DOHH2 (cell line): ENCODE data around the gene EPPIN.

ENCODE experiments used
- H3F3A ChIP-seq: fragments of 200-600 bp; sonication (generic), shearing (Covaris generic); 2 replicates; pipeline ENCODE4 v1.6.0; 2016; ENCODE audit warnings: antibody characterized with exemption, mild to moderate bottlenecking; ENCODE audit not compliant: control insufficient read depth, insufficient read depth
- H3K27ac ChIP-seq: fragments of 200-600 bp; sonication (generic); 2 replicates; pipeline ENCODE4 v1.5.1; 2014; ENCODE audit warnings: low read depth, mild to moderate bottlenecking, low read length, moderate library complexity
- H3K27me3 ChIP-seq: fragments of 200-600 bp; sonication (generic); 2 replicates; pipeline ENCODE4 v1.6.1; 2014; ENCODE audit warnings: mild to moderate bottlenecking, low read length, mixed read lengths; ENCODE audit not compliant: control insufficient read depth
- H3K36me3 ChIP-seq: fragments of 200-600 bp; sonication (generic); 2 replicates; pipeline ENCODE4 v1.6.1; 2014; ENCODE audit warnings: mild to moderate bottlenecking, low read length, moderate library complexity, mixed read lengths; ENCODE audit not compliant: control insufficient read depth
- H3K4me1 ChIP-seq: fragments of 200-600 bp; sonication (generic); 2 replicates; pipeline ENCODE4 v1.6.1; 2014; ENCODE audit warnings: mild to moderate bottlenecking, low read length, mixed read lengths; ENCODE audit not compliant: control insufficient read depth
- H3K4me2 ChIP-seq: fragments of 200-600 bp; sonication (generic); 2 replicates; pipeline ENCODE4 v1.6.0; 2014; ENCODE audit warnings: mild to moderate bottlenecking, low read length, moderate library complexity
- H3K4me3 ChIP-seq: fragments of 200-600 bp; sonication (generic); 2 replicates; pipeline ENCODE4 v1.5.1; 2014; ENCODE audit warnings: mild to moderate bottlenecking, low read length, mixed read lengths
- H3K79me2 ChIP-seq: fragments of 200-600 bp; sonication (generic); 2 replicates; pipeline ENCODE4 v1.6.1; 2014; ENCODE audit warnings: mild to moderate bottlenecking, low read length, mixed read lengths; ENCODE audit not compliant: control insufficient read depth
- H3K9me2 ChIP-seq: fragments of 200-600 bp; sonication (generic); replicated peaks from 2 replicates; pipeline ENCODE4 v1.6.1; 2014; ENCODE audit warnings: mild to moderate bottlenecking, low read length, mixed read lengths; ENCODE audit not compliant: control insufficient read depth
- H3K9me3 ChIP-seq: fragments of 200-600 bp; sonication (generic); 2 replicates; pipeline ENCODE4 v1.6.1; 2014; ENCODE audit warnings: antibody characterized with exemption, low read length, mixed read lengths; ENCODE audit not compliant: control insufficient read depth, insufficient read depth
- H4K20me1 ChIP-seq: fragments of 200-600 bp; sonication (generic); 2 replicates; pipeline ENCODE4 v1.6.0; 2014; ENCODE audit warnings: low read depth, mild to moderate bottlenecking, antibody characterized with exemption, low read length, moderate library complexity; ENCODE audit not compliant: control insufficient read depth, insufficient read depth
- CTCF ChIP-seq: fragments of 200-600 bp; sonication (generic); IDR thresholded peaks from one replicate; pipeline ENCODE4 v1.5.1; 2014; ENCODE audit warnings: antibody characterized with exemption, mild to moderate bottlenecking, low read depth, low read length; ENCODE audit not compliant: poor library complexity, severe bottlenecking
- EZH2phosphoT487 ChIP-seq: fragments of 200-600 bp; sonication (generic); IDR thresholded peaks from 2 replicates; pipeline ENCODE4 v1.6.1; 2017; ENCODE audit warnings: borderline replicate concordance, mild to moderate bottlenecking, antibody characterized with exemption, low read length, moderate library complexity, mixed read lengths

EPPIN gene

GRCh38 chr20:45509091-45509490 is 38.1 kb downstream of the EPPIN start:
- no peaks in the 10 kb centered on the region for H3K79me2 ChIP-seq
- H3K27me3 ChIP-seq = 0 out of 2 replicates have a peak, but pooled peaks cover 7% of the 10 kb centered on the region
- TF ChIP-seq EZH2phosphoT487 = no peak
- TF ChIP-seq CTCF = no peak

GRCh38 chr20:45508068-45508886 is 38.9 kb downstream of the EPPIN start:
- Histone ChIP-seq H3K4me1 (no peaks in the 10 kb centered on the region), H3K4me3 (no peak overlapping the region), H3K79me2 (no peaks in the 10 kb centered on the region), H4K20me1 (no peaks in the 10 kb centered on the region), H3F3A (no peaks in the 10 kb centered on the region), H3K36me3 (no peaks in the 10 kb centered on the region), H3K4me2 (no peak overlapping the region), H3K27me3 (0 out of 2 replicates have a peak, but pooled peaks cover 7% of the 10 kb centered on the region), H3K27ac (no peak overlapping the region), H3K9me2 (no peaks in the 10 kb centered on the region), H3K9me3 (no peaks in the 10 kb centered on the region)
- TF ChIP-seq EZH2phosphoT487 (no peak), CTCF (no peak)

More at GRCh38 chr20:45509091-45509490, 38.1 kb downstream of the EPPIN start:
- H4K20me1 ChIP-seq = no peaks in the 10 kb centered on the region
- H3F3A ChIP-seq = no peaks in the 10 kb centered on the region
- no peaks in the 10 kb centered on the region for H3K36me3 ChIP-seq
- H3K4me1 ChIP-seq = no peaks in the 10 kb centered on the region
- no peaks in the 10 kb centered on the region for H3K9me3 ChIP-seq
- no peak overlapping the region for H3K4me2 ChIP-seq
- H3K27ac ChIP-seq = no peak overlapping the region
- no peak overlapping the region for H3K4me3 ChIP-seq
- H3K9me2 ChIP-seq = no peaks in the 10 kb centered on the region

- H3F3A ChIP-seq = no peaks in the 10 kb centered on the region
- TF ChIP-seq EZH2phosphoT487 = no peak
- no peak for TF ChIP-seq CTCF
- H3K27ac ChIP-seq = no peak overlapping the region
- no peaks in the 10 kb centered on the region for H3K79me2 ChIP-seq
- H3K9me2 ChIP-seq = no peaks in the 10 kb centered on the region
- no peak overlapping the region for H3K4me2 ChIP-seq
- H3K4me3 ChIP-seq = no peak overlapping the region
- no peaks in the 10 kb centered on the region for H4K20me1 ChIP-seq
- H3K36me3 ChIP-seq = no peaks in the 10 kb centered on the region
- H3K9me3 ChIP-seq = no peaks in the 10 kb centered on the region
- 0 out of 2 replicates have a peak, but pooled peaks cover 5% of the 10 kb centered on the region for H3K27me3 ChIP-seq
- H3K4me1 ChIP-seq = no peaks in the 10 kb centered on the region
Measured at GRCh38 chr20:45507011-45507820, 40.0 kb downstream of the EPPIN start.
